Left lung (tissue), 10 donors: ENCODE results near the gene LTA4H. TPM values are rescaled to one million over a fixed set of nuclear protein-coding genes. Genes with fewer than 3 reads are reported as not detected.
"Not testable (repeated sequence)": the region's sequence is repeated elsewhere in the genome, so short reads cannot be mapped to it uniquely, and the experiment has no call there.

ENCODE experiments used
- ATAC-seq: fragments of 200-7000 bp; cut with Tn5 transposase; one replicate; pipeline ENCODE4 v1.9.1; 2020; ENCODE audit warnings: moderate library complexity
- DNase-seq, 4 donors: peaks; one replicate each; pipeline ENCODE4 v3.0.0-alpha.2; 2013 to 2020
- H3K27ac ChIP-seq, 2 donors: fragments of 200-600 bp; sonication (generic) in 1 of 2; one replicate each; pipeline versions ENCODE4 v1.5.0 to v1.8.0; 2020 to 2021
- H3K27me3 ChIP-seq, 2 donors: fragments of 200-600 bp; sonication (generic) in 1 of 2; one replicate each; pipeline versions ENCODE4 v1.5.0 to v1.8.0; 2020 to 2021
- H3K36me3 ChIP-seq, 2 donors: fragments of 200-600 bp; sonication (generic) in 1 of 2; one replicate each; pipeline versions ENCODE4 v1.5.0 to v1.8.0; 2020 to 2021
- H3K4me1 ChIP-seq, 2 donors: fragments of 200-600 bp; one replicate each; pipeline ENCODE4 v1.8.0; 2021
- H3K4me3 ChIP-seq, 2 donors: fragments of 200-600 bp; sonication (generic) in 1 of 2; one replicate each; pipeline versions ENCODE4 v1.5.0 to v1.8.0; 2020 to 2021; ENCODE audit warnings: mild to moderate bottlenecking in 1 of 2
- H3K9me3 ChIP-seq, 2 donors: fragments of 200-600 bp; sonication (generic) in 1 of 2; one replicate each; pipeline versions ENCODE4 v1.5.0 to v1.8.0; 2020 to 2021
- intact Hi-C, 2 donors: fragments of 100-400 bp; cut with DNase I; formaldehyde crosslinking; loops; one replicate each; pipeline versions ENCODE4 v1.11.2 to v1.14.2; 2022
- polyA plus RNA-seq, 6 donors: library from polyadenylated mRNA; unstranded; fragments of 120-200 nt; gene quantifications; one replicate each; pipeline ENCODE4 v1.2.1, GENCODE V29; 2013; ENCODE audit not compliant: insufficient read length in 6 of 6
- total RNA-seq, 2 donors: library from RNA; stranded (reverse); fragmentation: NEBNext Ultra II Directional; extraction: Animal tissue kit (Norgen Biotek cat#: 25700); gene quantifications; one replicate each; pipeline ENCODE4 v1.2.1, GENCODE V29; 2021
- TF ChIP-seq, protein P1 (sequence below), 2 donors: fragments of 200-600 bp; sonication (generic) in 1 of 2; IDR thresholded peaks; one replicate each; pipeline versions ENCODE4 v1.5.0 to v1.8.0; 2021; ENCODE audit warnings: antibody characterized with exemption in 2 of 2
- donor health status: DM: no; HTN: yes; CAD: no.
- donor health status: DM: no; HTN: no; CAD: no.

The LTA4H gene
- total and polyA plus RNA-seq, 8 donors = 173 to 227 (median 203) TPM

DNA sequence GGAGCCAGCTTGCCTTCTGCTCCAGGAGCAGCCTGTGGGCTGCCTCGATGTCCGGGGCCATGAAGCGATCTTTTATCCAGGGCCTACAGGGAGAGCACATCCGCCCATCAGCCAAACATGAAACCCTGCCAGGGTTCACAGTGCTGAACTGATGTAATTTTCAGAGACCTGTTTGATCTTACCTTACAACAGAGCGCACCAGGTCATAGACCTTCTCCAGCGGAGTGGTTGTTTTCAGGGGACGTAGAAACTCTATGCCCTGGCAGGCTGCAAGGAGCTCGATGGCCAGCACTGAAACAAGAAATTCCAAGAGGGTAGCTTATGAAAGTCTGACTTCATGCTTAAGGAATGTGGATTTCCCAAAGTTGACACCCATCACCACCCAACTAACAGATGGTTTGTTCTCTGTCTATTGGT, 59.0 kb downstream of the LTA4H start:
- intact Hi-C loops = no loop called here

GRCh38 chr12:95975491-95975890, 59.9 kb downstream of the LTA4H start:
- no peaks in the 10 kb centered on the region for H3K27me3 ChIP-seq
- intact Hi-C loops = no loop called here
- no peaks in the 10 kb centered on the region for H3K4me1 ChIP-seq
- ATAC-seq (no peak), DNase-seq (no peak)
- TF ChIP-seq, protein P1, sequence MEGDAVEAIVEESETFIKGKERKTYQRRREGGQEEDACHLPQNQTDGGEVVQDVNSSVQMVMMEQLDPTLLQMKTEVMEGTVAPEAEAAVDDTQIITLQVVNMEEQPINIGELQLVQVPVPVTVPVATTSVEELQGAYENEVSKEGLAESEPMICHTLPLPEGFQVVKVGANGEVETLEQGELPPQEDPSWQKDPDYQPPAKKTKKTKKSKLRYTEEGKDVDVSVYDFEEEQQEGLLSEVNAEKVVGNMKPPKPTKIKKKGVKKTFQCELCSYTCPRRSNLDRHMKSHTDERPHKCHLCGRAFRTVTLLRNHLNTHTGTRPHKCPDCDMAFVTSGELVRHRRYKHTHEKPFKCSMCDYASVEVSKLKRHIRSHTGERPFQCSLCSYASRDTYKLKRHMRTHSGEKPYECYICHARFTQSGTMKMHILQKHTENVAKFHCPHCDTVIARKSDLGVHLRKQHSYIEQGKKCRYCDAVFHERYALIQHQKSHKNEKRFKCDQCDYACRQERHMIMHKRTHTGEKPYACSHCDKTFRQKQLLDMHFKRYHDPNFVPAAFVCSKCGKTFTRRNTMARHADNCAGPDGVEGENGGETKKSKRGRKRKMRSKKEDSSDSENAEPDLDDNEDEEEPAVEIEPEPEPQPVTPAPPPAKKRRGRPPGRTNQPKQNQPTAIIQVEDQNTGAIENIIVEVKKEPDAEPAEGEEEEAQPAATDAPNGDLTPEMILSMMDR (IDR thresholded peaks at IDR 0.05) = no peak
- H3K36me3 ChIP-seq = peaks cover 0 to 30% of the 10 kb centered on the region in 2 donors
- H3K27ac ChIP-seq = no peak overlapping the region
- H3K9me3 ChIP-seq = no peaks in the 10 kb centered on the region
- no peak overlapping the region for H3K4me3 ChIP-seq

More for the DNA sequence above, 59.0 kb downstream of the LTA4H start:
- H3K9me3 ChIP-seq = no peaks in the 10 kb centered on the region
- H3K27ac ChIP-seq = no peak overlapping the region
- DNase-seq = no peak
- no peaks in the 10 kb centered on the region for H3K4me1 ChIP-seq
- TF ChIP-seq, protein P1 (IDR thresholded peaks at IDR 0.05) = no peak
- no peak for ATAC-seq
- no peak overlapping the region for H3K4me3 ChIP-seq
- peaks cover 0 to 30% of the 10 kb centered on the region in 2 donors for H3K36me3 ChIP-seq
- H3K27me3 ChIP-seq = no peaks in the 10 kb centered on the region

- TF ChIP-seq, protein P1 (IDR thresholded peaks at IDR 0.05) = no peak
- no peak for ATAC-seq
- peaks cover 0 to 30% of the 10 kb centered on the region in 2 donors for H3K36me3 ChIP-seq
- H3K27me3 ChIP-seq = no peaks in the 10 kb centered on the region
- H3K27ac ChIP-seq = no peak overlapping the region
- DNase-seq = no peak
- H3K9me3 ChIP-seq = no peaks in the 10 kb centered on the region
- H3K4me3 ChIP-seq = no peak overlapping the region
- no peaks in the 10 kb centered on the region for H3K4me1 ChIP-seq
- intact Hi-C loops = no loop called here
These were observed 61.0 kb downstream of the LTA4H start for GRCh38 chr12:95974358-95974757.

DNA sequence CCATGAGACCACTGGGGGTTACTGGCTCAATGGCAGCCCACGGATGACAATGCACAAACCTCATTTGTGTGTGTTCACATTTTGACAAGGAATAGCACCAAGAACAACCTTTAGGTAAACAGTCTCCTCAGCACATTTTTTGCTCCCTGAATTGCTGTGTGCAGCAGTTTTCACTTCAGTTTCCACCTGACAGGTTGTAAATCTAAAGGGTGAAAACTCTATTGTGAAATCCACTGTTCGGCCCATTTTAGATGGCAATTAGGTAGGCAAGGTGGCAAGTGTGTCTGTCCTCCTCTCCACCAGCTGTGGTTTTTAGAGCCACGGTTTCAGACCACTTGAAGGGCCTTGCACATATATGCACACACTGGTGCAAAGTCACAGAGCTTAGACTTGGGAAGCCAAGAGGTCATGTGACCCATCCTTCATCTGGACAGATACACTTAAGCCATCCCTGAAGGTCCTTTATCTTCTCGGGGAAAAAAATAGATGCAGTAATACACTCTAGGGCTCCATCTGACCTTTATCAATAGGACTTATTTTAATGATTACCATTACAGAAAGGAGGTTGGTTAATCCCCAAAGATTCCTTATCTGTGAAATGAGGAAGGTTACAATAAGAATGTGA, 62.4 kb downstream of the LTA4H start:
- no peaks in the 10 kb centered on the region for H3K4me1 ChIP-seq
- DNase-seq = no peak
- H3K9me3 ChIP-seq = no peaks in the 10 kb centered on the region
- no peak for ATAC-seq
- intact Hi-C loops = no loop called here
- TF ChIP-seq, protein P1 (IDR thresholded peaks at IDR 0.05) = no peak
- no peak overlapping the region for H3K27ac ChIP-seq
- H3K36me3 ChIP-seq = peaks cover 0 to 30% of the 10 kb centered on the region in 2 donors
- H3K4me3 ChIP-seq = no peak overlapping the region
- H3K27me3 ChIP-seq = no peaks in the 10 kb centered on the region

GRCh38 chr12:95970905-95971304, 64.5 kb downstream of the LTA4H start:
- no peak overlapping the region for H3K4me3 ChIP-seq

DNA sequence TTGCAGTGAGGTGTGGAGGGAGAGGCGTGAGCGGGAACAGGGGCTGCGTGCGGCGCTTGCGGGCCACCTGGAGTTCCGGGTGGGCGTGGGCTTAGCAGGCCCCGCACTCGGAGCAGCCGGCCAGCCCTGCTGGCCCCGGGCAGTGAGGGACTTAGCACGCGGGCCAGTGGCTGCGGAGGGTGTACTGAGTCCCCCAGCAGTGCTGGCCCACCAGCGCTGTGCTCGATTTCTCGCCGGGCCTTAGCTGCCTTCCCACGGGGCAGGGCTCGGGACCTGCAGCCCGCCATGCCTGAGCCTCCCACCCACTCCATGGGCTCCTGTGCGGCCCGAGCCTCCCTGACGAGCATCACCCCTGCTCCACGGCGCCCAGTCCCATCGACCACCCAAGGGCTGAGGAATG, 66.3 kb downstream of the LTA4H start:
- H3K27ac ChIP-seq, H3K4me1 ChIP-seq, intact Hi-C loops, DNase-seq, H3K4me3 ChIP-seq, H3K9me3 ChIP-seq, ATAC-seq, H3K27me3 ChIP-seq: not testable (repeated sequence)
- H3K36me3 ChIP-seq = peaks cover 0 to 12% of the 10 kb centered on the region in 2 donors

More at GRCh38 chr12:95970905-95971304, 64.5 kb downstream of the LTA4H start:
- H3K4me1 ChIP-seq = no peaks in the 10 kb centered on the region
- peaks cover 0 to 16% of the 10 kb centered on the region in 2 donors for H3K36me3 ChIP-seq
- ATAC-seq (no peak), DNase-seq (no peak)
- no peak overlapping the region for H3K27ac ChIP-seq
- no peaks in the 10 kb centered on the region for H3K27me3 ChIP-seq
- TF ChIP-seq, protein P1 (IDR thresholded peaks at IDR 0.05) = no peak
- no peaks in the 10 kb centered on the region for H3K9me3 ChIP-seq
- intact Hi-C loops = no loop called here
